T1000 (cell line): ENCODE results near the gene ELF2.
A peak's percentile ranks its signal among the peaks of the same experiment; 100 is the strongest.
"Not testable (repeated sequence)": the region's sequence is repeated elsewhere in the genome, so short reads cannot be mapped to it uniquely, and the experiment has no call there.

ENCODE experiments used
- DNase-seq: peaks from one replicate; lab custom pipeline; 2025; ENCODE audit warnings: mixed read lengths; lab: John Stamatoyannopoulos, UW

ELF2 gene

DNA sequence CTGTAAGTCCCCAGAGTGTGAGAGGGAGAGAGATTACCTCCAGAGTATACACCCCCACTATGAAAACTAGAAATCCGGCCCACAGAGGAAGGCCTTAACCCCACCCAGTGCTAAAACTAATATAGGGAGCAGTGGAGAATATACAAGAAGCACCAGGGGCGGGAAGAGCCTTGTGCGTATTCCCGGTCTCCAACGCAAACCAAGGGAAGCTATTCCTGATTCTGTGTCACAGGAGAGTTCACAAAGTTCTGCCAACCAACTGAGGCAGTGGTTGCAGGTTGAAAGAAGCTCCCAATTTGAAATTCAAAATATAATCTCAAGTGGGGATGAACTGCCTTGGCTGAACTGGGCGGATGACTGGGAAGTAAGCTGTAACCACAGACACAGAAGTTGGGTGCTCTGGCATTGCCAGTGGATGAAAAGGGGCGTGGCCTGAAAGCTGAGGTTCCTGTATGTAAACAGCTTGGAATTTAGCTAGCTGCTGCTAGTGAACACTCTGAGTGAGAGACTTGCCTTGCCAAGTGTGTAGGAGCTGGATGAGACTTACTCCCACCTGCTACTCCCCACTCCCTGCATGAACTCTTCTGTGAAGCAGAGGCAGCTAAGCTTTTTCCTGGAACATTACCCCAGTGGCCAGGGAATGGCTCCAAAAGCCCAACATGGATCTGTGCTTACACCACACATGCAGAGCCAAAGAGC is 32.7 kb downstream of the ELF2 start:
- DNase-seq: no peak

DNA sequence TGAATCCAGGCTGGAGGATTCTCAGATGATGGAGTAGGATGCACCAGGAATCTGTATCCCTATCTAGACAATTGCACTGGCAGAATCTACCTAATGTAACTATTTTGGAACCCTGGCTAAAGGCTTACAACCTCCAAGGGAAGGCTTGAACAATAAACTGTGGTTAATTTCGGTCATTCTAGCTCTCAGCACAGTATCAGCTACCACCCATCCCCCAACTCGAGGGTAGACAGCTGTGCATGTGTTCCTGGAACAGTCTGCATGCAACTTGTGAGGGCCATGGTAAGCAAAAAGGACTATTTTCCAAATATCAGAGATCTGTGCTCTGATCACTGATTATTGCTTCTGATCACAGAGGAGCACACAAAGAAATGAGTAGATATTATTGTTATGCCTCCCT is 34.0 kb downstream of the ELF2 start:
- DNase-seq: no peak

DNA sequence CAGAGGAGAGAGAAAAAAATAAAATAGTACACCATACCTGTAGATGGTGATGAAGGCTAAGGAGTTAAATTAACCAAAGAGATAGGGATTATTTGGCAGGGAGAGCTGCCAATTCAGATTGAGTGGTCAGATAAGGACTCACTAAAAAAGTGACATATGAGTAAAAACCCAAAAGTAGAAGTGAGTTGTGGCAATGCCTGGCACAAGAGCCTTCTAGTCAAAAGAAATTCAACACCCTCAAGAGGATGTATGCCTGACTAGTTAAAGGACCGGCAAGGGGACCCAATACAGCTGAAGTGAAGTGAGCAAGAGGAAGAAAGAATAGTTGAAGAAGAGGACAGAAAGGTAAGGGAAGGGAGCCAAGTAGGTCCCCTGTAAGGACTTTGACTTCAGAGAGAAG is 34.9 kb downstream of the ELF2 start:
- DNase-seq: no peak

DNA sequence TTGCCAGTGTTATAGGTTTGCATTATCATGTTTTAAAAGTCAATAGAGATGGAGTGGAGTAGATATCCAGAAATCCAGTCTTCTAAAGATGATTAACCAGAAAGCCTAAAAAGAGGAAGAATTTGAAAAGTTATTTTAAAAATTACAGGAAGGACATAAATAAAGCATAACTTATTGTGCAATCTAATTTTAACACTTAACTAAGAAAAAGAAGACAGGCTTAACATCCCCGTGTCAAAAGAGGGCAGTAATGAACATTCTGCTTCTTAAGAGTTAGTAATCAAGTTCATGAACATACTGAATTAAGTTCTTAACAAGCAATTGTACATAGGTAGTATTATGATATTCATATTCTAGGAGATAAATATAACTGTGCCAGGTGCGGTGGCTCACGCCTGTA is 39.3 kb downstream of the ELF2 start:
- DNase-seq: no peak

DNA sequence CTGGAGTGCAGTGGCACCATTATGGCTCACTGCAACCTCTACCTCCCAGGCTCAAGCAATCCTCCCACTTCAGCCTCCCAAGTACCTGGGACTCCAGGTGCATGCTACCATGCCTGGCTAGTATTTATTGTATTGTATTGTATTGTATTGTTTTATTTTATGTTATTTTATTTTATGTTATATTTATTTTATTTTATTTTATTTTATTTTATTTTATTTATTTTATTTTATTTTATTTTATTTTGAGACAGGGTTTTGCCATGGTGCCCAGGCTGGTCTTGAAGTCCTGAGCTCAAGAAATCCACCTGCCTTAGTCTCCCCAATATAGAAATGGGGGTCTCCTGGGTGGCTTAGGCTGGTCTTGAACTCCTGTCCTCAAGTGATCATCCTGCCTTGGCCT is 42.6 kb downstream of the ELF2 start:
- DNase-seq: no peak

DNA sequence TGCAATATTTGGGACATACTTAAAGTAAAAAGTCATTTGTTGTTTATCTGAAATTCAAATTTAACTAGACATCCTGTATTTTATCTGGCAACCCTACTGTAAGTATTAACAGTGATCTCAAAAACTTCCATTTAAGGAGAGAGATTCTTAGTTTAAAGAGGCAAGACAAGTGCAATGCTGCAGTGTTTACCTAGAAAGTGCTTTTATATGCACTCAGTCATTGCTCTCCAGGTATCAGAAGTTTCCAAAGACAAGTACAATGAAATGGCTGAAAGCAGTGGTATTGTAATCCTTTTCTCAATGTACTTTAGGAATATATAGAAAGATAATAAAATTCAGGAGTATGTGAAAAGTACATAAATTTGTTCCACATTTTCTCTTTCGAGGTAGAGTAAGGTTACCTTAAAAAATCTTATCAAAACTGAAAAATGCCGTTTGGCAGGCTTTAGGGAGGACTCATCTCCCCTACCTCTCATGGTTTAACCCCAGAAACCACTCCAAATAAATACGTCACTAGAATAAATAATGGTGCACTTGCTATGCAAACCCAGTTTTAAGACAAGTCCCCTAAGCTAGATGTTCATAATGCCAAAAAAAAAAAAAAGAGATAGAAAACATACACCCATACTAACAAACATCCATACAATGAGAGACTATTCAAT is 45.7 kb downstream of the ELF2 start:
- no peak for DNase-seq

DNA sequence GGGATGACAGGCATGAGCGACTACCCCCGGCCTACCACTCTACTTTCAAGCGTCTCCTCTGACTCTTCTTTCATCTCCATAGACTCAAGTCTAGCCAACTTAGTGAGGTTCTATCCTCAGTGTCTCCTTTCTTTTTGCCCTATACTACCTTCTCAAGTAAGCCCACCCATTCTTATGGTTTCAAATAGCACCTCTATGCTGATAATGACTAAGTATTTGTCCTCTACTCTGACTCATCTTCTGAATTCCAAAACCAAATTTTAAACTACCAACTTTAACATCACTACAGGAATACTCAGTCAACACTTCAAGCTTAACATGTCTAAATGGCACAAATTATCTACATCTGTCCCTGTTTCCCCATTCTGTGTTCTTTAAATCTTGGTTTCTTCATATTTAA is 47.8 kb downstream of the ELF2 start:
- DNase-seq: no peak

DNA sequence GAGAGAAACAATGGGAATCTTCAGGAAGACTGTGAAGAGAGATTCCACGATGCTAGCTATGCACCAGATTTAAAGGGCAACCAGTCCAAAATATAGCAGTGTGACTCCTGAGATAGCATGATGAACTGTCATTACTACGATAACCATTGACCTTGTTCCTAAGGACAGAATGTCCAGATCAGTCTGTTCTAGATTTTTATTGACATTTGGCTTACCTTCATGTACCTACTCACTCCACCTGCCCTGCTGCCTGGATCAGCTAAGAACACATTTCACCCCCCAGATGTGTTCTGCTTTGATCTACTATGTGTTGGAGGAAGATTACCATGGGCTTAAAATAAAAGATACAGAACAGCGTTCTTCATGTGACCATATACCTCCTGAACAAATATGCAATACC is 50.1 kb downstream of the ELF2 start:
- no peak for DNase-seq

DNA sequence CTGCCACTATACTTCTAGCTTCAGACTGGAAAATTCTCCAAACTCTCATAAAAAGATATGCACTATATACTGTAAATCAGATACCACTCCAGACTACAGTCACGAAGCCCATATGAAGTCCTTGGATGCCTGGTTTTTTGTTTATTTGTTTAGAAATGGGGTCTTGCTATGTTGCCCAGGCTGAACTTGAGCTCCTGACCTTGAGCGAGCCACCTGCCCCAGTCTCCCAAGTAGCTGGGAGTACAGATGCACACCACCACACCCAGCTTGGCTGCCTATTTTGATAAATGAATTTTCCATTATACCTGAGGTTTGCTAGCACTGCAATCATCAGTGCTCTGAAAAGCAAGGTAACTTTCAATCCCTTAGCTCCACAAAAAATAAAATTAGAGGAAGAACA is 53.1 kb downstream of the ELF2 start:
- DNase-seq: no peak

DNA sequence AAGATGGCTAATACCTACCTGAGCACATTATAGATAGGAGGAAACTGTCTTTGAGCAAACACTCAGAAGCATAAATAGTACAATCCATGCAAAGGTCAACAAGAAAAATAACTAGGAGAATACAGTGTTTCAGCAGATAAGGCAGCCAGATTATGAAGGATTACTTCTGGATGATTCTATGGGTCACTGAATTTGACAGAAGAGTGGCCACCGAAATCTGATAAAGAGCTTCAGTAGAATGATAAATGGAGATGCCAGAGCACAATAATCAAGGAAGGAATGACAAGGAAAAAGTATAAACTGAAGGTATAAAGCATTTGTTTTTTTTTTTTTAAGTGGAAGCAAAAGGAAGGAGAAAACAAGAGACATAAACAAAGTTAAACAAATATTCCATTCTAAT is 58.7 kb downstream of the ELF2 start:
- DNase-seq: no peak

DNA sequence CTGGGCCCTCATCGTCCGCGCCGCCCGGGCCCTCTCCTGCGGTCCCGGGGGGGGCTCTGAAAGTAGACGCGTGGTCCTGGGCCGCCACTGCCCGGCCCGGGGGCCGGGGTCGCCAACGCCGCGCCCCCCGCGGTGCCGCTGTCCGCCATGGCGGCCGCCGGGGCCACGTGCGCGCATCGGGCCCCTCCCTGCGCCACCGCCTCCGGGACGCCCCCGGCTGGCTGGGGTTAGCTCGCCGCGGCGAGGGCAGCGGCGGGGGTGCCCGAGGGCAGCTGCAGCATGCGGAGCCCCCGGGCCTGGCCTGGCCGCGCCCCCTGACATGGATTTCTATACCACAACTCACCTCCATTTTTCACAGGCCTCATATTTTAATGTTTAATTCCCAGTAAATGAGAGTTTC is 61.8 kb downstream of the ELF2 start:
- no peak for DNase-seq

DNA sequence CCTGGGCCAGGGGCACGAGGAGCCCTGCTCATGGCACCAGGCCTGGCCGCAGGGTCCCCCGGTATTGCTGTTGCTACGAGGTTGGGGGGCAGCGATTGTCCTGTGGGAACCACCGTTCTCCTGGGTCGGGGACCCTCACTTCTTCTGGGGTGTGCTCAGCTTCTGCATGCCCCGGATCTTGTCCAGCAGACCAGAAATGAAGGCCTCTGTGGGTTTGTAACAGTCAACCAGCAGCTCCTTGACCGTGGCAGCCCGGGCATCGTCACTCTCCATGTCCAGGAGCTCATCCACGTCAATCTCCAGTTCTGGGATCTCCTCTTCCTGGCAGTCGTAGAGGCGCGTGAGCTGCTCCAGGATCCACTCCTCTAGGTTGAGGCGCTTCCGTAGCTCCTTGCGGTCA is 62.2 kb downstream of the ELF2 start:
- not testable (repeated sequence) for DNase-seq

DNA sequence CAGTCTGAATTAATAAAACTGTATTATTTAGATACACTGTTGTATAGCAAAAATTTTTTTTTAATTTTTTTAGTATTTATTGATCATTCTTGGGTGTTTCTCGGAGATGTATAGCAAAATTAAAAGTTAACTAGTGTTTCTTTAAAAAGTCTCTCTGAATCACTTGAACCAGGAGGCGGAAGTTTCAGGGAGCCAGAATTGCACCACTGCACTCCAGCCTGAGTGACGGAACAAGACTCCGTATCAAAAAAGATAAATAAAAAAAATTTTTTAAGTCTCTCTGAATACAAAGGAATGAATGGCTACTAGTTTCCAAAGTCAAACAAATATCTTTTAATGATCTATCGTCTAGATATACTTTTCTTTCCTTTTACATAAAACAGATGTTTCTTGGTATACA is 64.4 kb downstream of the ELF2 start:
- DNase-seq: no peak

DNA sequence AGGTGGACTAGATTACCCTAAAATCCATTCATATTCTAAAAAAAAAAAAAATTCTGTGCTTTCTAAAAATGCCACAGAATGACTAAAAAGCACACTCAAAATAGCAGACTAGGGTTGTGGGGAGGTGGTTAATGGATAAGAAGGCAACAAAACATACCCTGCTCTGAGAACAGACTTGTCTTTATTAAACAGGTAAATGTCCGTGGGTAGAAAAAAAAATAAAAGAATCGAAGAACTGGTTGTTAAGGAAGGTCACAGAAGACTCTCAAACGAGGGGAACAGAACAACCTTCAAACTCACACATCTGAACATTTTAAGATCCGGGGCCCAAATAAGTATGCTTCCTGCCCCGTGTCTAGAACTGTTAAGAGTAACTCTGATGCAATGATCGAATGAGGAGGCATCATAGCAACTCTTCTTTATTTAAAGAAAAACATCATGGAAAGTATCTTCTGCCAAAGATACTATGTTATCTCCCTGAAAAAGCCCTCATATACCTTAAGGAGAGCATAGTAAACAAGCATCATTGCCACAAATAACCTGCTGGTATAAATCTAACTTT is 68.4 kb downstream of the ELF2 start:
- DNase-seq: no peak

DNA sequence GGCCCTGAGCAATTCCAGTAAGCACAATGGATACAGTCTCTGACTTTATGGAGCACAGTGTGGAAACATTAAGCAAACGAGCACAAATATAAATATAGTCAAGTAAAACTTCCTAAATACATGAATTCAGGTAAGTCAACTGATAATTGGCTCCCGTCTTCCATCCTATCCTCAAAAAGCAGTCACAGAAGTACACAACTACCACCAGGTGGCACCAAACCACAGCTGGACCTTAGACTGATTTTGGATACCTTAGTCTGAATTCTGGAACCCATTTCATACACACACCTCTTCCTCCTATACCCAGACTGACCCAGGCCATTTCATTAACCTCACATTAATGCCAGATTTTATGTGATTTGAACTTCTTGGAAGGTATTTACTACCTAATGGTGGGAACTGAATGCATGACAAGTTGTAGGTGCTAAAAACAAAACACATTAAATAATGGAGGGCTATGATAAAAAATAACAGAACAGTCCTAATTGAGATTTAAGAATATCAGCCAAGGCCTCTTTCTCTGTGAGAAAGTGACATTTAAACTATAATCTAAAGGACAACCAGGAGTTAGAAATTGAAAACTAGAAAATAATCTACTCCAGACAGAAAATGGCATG is 77.5 kb downstream of the ELF2 start:
- peak; percentile 50 for DNase-seq

DNA sequence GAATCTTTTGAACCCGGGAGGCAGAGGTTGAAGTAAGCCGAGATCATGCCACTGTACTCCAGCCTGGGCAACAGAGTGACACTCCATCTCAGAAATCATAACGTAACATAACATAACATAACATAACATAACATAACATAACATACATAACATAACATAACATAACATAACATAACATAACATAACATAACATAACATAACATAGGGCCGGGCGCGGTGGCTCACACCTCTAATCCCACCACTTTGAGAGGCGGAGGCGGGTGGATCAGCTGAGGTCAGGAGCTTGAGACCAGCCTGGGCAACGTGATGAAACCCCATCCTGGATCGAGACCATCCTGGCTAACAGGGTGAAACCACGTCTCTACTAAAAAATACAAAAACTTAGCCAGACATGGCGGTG is 84.7 kb downstream of the ELF2 start:
- DNase-seq: no peak

DNA sequence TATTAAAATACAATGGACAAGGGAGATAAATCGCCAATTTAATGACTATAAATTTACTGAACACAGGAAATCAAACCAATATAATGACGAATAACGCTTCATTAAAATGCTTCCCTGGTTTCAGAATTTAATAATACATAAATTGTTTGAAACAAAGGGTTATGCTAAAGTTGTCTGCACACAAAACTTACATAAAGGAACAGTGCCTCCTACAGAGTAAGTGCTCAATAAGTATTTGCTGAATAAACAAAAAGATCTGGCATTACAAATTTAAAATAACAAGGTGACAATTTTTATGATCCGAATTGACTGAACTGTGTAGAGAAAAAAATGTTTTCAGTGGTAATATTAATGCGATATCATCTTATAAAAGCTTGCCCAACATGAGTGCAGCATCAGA is 91.9 kb downstream of the ELF2 start:
- no peak for DNase-seq

DNA sequence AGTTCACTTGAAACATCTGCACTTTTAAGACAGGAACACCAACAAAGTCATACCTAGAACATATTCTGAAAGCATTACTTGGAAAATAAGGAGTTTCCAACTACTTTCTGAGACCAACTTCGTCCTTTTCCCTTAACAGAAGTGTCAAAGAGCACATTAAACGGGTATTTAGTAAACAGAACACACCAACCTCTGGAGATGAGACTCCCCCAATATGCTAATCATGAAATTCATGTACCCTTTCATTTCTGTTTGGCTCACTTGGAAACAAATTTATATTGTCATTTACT is 92.3 kb downstream of the ELF2 start:
- DNase-seq: no peak

DNA sequence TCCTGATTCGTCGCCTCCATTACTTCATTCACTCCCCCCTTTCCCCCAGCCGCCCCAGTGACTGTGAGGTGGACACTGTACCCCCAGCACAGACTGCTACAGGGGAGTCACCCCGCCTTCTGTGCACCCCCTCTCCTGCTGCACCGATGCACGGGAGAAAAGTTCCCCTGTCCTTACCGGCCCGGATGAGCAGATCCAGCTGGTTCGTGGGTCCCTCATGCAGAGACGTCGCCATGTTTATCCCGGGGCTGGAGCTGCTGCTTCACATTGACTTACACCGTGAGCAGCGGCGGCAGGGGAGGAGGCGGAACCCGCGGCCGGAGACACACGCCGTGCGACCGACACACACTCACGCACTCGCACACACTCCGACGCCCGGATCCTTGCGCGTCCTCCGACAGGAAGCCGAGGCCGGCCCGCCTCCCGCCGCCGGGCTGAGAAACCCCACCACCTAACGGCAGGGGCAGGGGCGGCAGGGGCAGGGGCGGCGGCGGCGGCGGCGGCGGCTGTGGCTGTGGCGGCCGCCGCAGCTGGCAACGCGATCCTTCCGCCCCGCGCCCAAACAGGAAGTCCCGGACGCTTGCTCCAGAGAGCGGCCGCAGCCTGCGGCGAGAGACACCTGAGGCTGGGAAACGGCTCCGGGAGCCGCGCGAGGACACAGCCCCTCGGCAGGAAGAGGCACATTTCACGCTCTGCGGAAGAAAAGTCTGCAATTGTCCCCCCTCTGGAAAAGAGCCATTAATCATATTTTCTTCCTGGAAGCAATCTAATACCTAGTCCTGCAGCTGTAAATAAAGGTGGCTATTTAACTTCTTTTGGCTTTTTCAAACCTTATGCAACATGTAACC is 92.8 kb downstream of the ELF2 start:
- DNase-seq: peak; percentile 74

DNA sequence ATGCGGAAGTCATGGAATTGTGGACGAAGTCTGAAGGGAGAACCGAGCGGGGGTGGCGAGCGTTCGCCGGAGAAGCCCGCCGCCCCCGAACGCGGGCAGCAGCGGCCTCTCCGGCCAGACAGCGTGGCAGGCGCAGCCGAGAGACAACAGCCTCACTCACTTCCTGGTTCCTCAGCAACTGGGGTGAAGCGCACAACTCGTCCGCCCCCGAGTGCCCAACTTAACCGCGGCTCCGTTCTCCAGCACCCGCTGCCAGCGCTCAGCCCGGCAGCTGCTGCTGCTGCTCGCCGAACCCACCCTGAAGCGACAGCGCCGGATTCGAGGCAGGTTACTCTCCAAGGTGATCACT is 93.4 kb downstream of the ELF2 start:
- no peak for DNase-seq

DNA sequence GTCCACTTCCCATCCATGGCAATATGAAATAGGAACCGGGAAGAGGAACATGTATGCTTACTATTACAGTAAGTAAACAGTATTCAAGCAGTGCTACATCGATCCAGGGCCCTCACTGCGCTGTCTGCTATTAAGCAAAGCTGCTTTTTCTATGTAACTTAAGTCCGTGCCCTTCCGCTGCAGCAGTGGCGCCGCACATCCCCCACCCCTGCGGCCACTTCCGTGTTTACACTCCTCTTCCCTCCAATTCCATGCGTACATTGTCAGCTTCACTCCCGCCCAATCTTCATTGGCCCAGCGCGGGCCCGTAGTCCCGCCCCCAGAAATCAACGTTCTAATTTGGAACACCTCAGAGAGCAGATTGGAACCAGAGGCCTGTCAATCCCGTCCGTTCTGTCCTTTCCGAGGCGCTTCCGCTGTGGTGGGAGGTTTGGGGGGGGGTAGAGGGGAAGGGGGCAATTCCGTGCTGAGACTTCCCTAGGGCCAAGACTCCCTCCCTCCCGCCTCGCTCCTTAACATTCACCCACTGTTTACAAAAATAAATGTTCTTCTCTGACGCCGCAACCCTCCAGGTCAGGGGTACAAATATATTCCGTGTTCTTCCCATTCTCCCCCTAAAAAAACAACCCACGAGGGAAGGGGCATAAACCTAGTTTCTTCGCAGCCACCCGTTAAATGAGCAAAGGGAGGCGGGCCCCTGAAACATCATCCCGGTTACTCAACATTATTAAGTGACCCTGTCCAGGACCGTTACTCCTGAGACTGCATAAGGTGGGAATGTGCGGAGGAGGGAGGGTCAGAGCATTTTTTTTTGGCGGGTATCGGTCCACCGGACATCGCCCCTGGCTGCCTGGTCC is 94.0 kb downstream of the ELF2 start:
- DNase-seq: peak; percentile 92

DNA sequence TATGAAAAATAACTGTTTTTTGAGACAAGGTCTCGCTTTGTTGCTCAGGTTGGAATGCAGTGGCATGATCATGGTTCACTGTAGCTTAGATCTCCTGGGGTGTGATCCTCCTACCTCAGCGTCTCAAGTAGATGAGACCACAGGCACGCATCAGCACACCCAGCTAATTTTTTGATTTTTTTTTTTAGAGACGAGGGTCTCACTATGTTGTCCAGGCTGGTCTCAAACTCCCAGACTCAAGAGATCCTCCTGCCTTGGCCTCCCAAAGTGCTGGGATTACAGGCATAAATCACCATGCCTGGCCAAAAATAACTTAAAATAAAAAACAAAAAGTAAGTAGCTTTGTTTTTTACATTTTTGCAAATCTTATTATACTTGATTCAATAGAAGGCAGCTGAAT is 98.1 kb downstream of the ELF2 start:
- no peak for DNase-seq
